Kidney tubule cell (primary cell): ENCODE measurements around the gene RASAL2.
A peak's percentile ranks its signal among the peaks of the same experiment; 100 is the strongest.
"Not testable (repeated sequence)": the region's sequence is repeated elsewhere in the genome, so short reads cannot be mapped to it uniquely, and the experiment has no call there.

Experiments
- DNase-seq: peaks from one replicate; pipeline ENCODE4 v3.0.0-alpha.2; 2018; ENCODE audit warnings: low spot score

Gene RASAL2

GRCh38 chr1:178071811-178072210 lies 22.1 kb upstream of the RASAL2 start:
- DNase-seq, result no peak

GRCh38 chr1:178072326-178072725 lies 21.6 kb upstream of the RASAL2 start:
- no peak for DNase-seq

GRCh38 chr1:178075333-178075732 lies 18.6 kb upstream of the RASAL2 start:
- DNase-seq, result no peak

GRCh38 chr1:178076607-178077006 lies 17.3 kb upstream of the RASAL2 start:
- no peak for DNase-seq

- DNase-seq, result no peak
These were observed 16.0 kb upstream of the RASAL2 start for GRCh38 chr1:178077917-178078316.

GRCh38 chr1:178086294-178086693 lies 7.6 kb upstream of the RASAL2 start:
- no peak for DNase-seq

- no peak for DNase-seq
These were observed 7.1 kb upstream of the RASAL2 start for GRCh38 chr1:178086766-178087165.

GRCh38 chr1:178088651-178089050 lies 5.3 kb upstream of the RASAL2 start:
- no peak for DNase-seq

- DNase-seq, result not testable (repeated sequence)
These were observed 2.5 kb upstream of the RASAL2 start for GRCh38 chr1:178091454-178091853.

GRCh38 chr1:178091986-178092745 lies 1.7 kb upstream of the RASAL2 start:
- DNase-seq, result peak; percentile 21

GRCh38 chr1:178092878-178093493 lies 918 bp upstream of the RASAL2 start:
- no peak for DNase-seq

- DNase-seq, result peak; percentile 97
These were observed 382 bp upstream of the RASAL2 start for GRCh38 chr1:178093494-178093950.

GRCh38 chr1:178094739-178095645 lies 1.1 kb downstream of the RASAL2 start:
- peak; percentile 40 for DNase-seq

- no peak for DNase-seq
These were observed 2.5 kb downstream of the RASAL2 start for GRCh38 chr1:178096421-178096820.

GRCh38 chr1:178098262-178098661 lies 4.4 kb downstream of the RASAL2 start:
- no peak for DNase-seq

- DNase-seq, result peak; percentile 32
These were observed 7.3 kb downstream of the RASAL2 start for GRCh38 chr1:178101266-178101630.

- no peak for DNase-seq
These were observed 7.8 kb downstream of the RASAL2 start for GRCh38 chr1:178101654-178102053.

- DNase-seq, result no peak
These were observed 8.3 kb downstream of the RASAL2 start for GRCh38 chr1:178102218-178102617.

- no peak for DNase-seq
These were observed 13.9 kb downstream of the RASAL2 start for GRCh38 chr1:178107823-178108222.

GRCh38 chr1:178109348-178110143 lies 15.6 kb downstream of the RASAL2 start:
- no peak for DNase-seq

- DNase-seq, result no peak
These were observed 21.4 kb downstream of the RASAL2 start for GRCh38 chr1:178115260-178115659.

- no peak for DNase-seq
These were observed 24.6 kb downstream of the RASAL2 start for GRCh38 chr1:178118524-178118923.
